WTC11 (cell line): ENCODE measurements around the gene TSPAN32.

Source experiments
- CREM ChIP-seq: sonication (generic); formaldehyde crosslinking; IDR thresholded peaks from 2 replicates; pipeline ENCODE4 v1.8.1; 2022; ENCODE audit warnings: mild to moderate bottlenecking, missing genetic modification reagents, moderate library complexity
- CTCF ChIP-seq: fragments of 200-600 bp; IDR thresholded peaks from 2 replicates; pipeline ENCODE4 v1.8.0; 2022; ENCODE audit warnings: antibody characterized with exemption
- ERG ChIP-seq: fragments of 250-450 bp; sonication (Bioruptor Pico); IDR thresholded peaks from 2 replicates; pipeline ENCODE4 v1.8.0; 2021; ENCODE audit warnings: mild to moderate bottlenecking
- FOXJ3 ChIP-seq: sonication (generic); formaldehyde crosslinking; IDR thresholded peaks from 2 replicates; pipeline ENCODE4 v1.9.0; 2021; ENCODE audit warnings: missing genetic modification reagents, mild to moderate bottlenecking, borderline replicate concordance
- HMGA2 ChIP-seq: fragments of 250-450 bp; sonication (Bioruptor Pico); IDR thresholded peaks from 2 replicates; pipeline ENCODE4 v1.4.0; 2021; ENCODE audit warnings: mild to moderate bottlenecking, moderate library complexity
- NR2C2 ChIP-seq: sonication (generic); formaldehyde crosslinking; IDR thresholded peaks from 2 replicates; pipeline ENCODE4 v1.8.0; 2022; ENCODE audit warnings: mild to moderate bottlenecking, missing genetic modification reagents
- TEAD4 ChIP-seq: sonication (generic); formaldehyde crosslinking; IDR thresholded peaks from 2 replicates; pipeline ENCODE4 v1.8.0; 2022; ENCODE audit warnings: mild to moderate bottlenecking, missing genetic modification reagents
- USF1 ChIP-seq: sonication (generic); formaldehyde crosslinking; IDR thresholded peaks from 2 replicates; pipeline ENCODE4 v1.8.0; 2022; ENCODE audit warnings: mild to moderate bottlenecking, missing genetic modification reagents
- USF2 ChIP-seq: sonication (generic); formaldehyde crosslinking; IDR thresholded peaks from 2 replicates; pipeline ENCODE4 v1.8.1; 2023; ENCODE audit warnings: mild to moderate bottlenecking, missing genetic modification reagents, moderate library complexity
- ZNF138 ChIP-seq: sonication (generic); formaldehyde crosslinking; conservative IDR thresholded peaks from 2 replicates; pipeline ENCODE4 v1.8.1; 2022; ENCODE audit warnings: mild to moderate bottlenecking, moderate library complexity, missing genetic modification reagents
- ZNF263 ChIP-seq: sonication (generic); formaldehyde crosslinking; IDR thresholded peaks from 2 replicates; pipeline ENCODE4 v1.8.1; 2022; ENCODE audit warnings: low read depth, mild to moderate bottlenecking, moderate library complexity, missing genetic modification reagents
- ZNF423 ChIP-seq: fragments of 250-450 bp; sonication (Bioruptor Pico); IDR thresholded peaks from 2 replicates; pipeline ENCODE4 v2.1.2; 2022; ENCODE audit warnings: mild to moderate bottlenecking, moderate library complexity

GRCh38 chr11:2271077-2271326, 30.8 kb upstream of the TSPAN32 start:
- TF ChIP-seq CTCF = no peak
- no peak for TF ChIP-seq USF1 (CRISPR knock-in tag)
- TF ChIP-seq ZNF263 (CRISPR knock-in tag) = no peak
- no peak for TF ChIP-seq ERG (CRISPR knock-in tag)
- no peak for TF ChIP-seq TEAD4 (CRISPR knock-in tag)
- no peak for TF ChIP-seq ZNF423 (CRISPR knock-in tag)
- TF ChIP-seq CREM (CRISPR knock-in tag) = no peak
- TF ChIP-seq HMGA2 (CRISPR knock-in tag) = no peak
- TF ChIP-seq FOXJ3 = no peak
- no peak for TF ChIP-seq NR2C2 (CRISPR knock-in tag)
- TF ChIP-seq USF2 (CRISPR knock-in tag) = no peak
- TF ChIP-seq ZNF138 (CRISPR knock-in tag) = no peak
